ENCODE results near the gene DCDC2C. TPM values are rescaled to one million over a fixed set of nuclear protein-coding genes. Genes with fewer than 3 reads are reported as not detected.

Gene DCDC2C
- total and polyA plus RNA-seq, 2 of the 4 experiments (the other 2 are of a cell fraction) = not detected

DNA sequence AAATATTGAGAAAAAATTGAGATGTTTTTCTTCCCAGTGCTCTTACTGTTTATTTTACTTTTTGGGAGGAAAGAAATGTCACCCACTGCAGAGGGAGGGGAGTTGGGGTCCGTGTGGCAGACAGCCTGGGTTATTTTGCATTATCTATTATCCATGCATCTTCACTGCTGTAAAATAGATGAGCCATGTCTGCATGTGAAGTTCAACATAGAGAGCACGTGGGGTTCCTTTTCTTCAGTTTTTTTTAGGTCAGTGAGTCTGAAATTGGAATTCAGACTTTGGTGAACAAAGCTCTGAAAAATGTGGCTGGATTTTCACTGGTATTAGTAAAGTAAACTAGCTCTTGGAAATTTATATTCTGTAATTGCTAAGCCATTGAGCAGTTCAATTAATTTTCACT is 2.4 kb downstream of the DCDC2C start:
- dilution Hi-C loops (cut with HindIII; ENCODE audit: low sequenced_read_pairs, unreplicated experiment) (no loop called here), in situ Hi-C loops (cut with MboI; ENCODE audit: low sequenced_read_pairs) (no loop called here), intact Hi-C loops (cut with micrococcal nuclease) (no loop called here)
- peak; percentile 69; the same call in 1 of the 2 replicates for TF ChIP-seq USF2 (IDR thresholded peaks at IDR 0.05; ENCODE audit: low read depth, low read length)
- no peak for TF ChIP-seq MXI1 (IDR thresholded peaks at IDR 0.05; ENCODE audit: borderline replicate concordance, low read depth, low read length)
- no peak for TF ChIP-seq RCOR1 (IDR thresholded peaks at IDR 0.05; ENCODE audit: insufficient replicate concordance, low read length)
- no peaks in the 10 kb centered on the region; the same call in 1 of the 2 replicates for H3K9me3 ChIP-seq (ENCODE audit: control insufficient read depth, insufficient read depth, low read length)
- ChIA-PET CTCF (interaction anchor here (1.2 kb wide), 1 partner anchor 22 kb away, joined by 3 read pairs; no protein-coding TSS in a partner anchor), POLR2A (ENCODE audit: unreplicated experiment) (no interaction called here)
- peaks cover 5% of the 10 kb centered on the region for H3K4me1 ChIP-seq (ENCODE audit: control insufficient read depth, insufficient read depth, low read length)
- H2AFZ ChIP-seq (replicated peaks; ENCODE audit: low read length, poor library complexity) = no peak overlapping the region
- ATAC-seq (ENCODE audit: low read depth) (peak; percentile 69), DNase-seq (peak; percentile 24)
- no peak overlapping the region for H3K4me3 ChIP-seq (ENCODE audit: insufficient read depth, low read depth, low read length)
- peaks cover 15% of the 10 kb centered on the region for H3K27me3 ChIP-seq (ENCODE audit: control insufficient read depth, insufficient read depth, low read length)
- no peak overlapping the region for H3K9ac ChIP-seq (ENCODE audit: low read depth, low read length)
- no peak overlapping the region for H3K4ac ChIP-seq (ENCODE audit: low read depth, low read length)
- peak overlapping the region; percentile 68; the same call in 1 of the 2 replicates for H3K27ac ChIP-seq (ENCODE audit: insufficient read depth, low read length)
- H3K4me2 ChIP-seq (ENCODE audit: low read depth, low read length) = peak overlapping the region; percentile 15; the same call in 1 of the 2 replicates
- no TSS peak for BruUV-seq (replicated peaks)
- 0 out of 2 replicates have a peak overlapping the region, but pooled peaks have one; percentile 6 for H3K18ac ChIP-seq (ENCODE audit: low read depth, low read length)
- H2BK120ac ChIP-seq (ENCODE audit: low read depth, low read length) = no peak overlapping the region
- no peak overlapping the region for H4K5ac ChIP-seq (ENCODE audit: low read depth, low read length)
- H3K23ac ChIP-seq (ENCODE audit: low read depth, low read length) = no peak overlapping the region
- H3K56ac ChIP-seq (ENCODE audit: extremely low read depth, insufficient read depth, low read length) = no peak overlapping the region
- H2BK15ac ChIP-seq (ENCODE audit: low read depth, low read length) = no peak overlapping the region
- no peak overlapping the region for H2AK9ac ChIP-seq (replicated peaks; ENCODE audit: low read depth, low read length, poor library complexity)
- no CpG with 5 or more reads among the region's 2 CpGs for WGBS, 2 experiments (ENCODE audit: extremely low coverage in 2 of 2, insufficient read length in 1 of 2)
- no peak overlapping the region for H2AK5ac ChIP-seq (ENCODE audit: low read depth, low read length)
- no peaks in the 10 kb centered on the region for H3K36me3 ChIP-seq (ENCODE audit: control insufficient read depth, insufficient read depth, low read length)
- no peaks in the 10 kb centered on the region for H3K9me1 ChIP-seq (ENCODE audit: insufficient read depth, low read length)
- H4K91ac ChIP-seq (ENCODE audit: insufficient read depth, low read depth, low read length) = no peak overlapping the region
- H2BK5ac ChIP-seq (ENCODE audit: low read depth, low read length, poor library complexity, severe bottlenecking) = no peak overlapping the region
- no peaks in the 10 kb centered on the region for H3K79me1 ChIP-seq (ENCODE audit: low read depth in 1 of 2, low read length in 2 of 2)
- no peak overlapping the region for H3K14ac ChIP-seq (replicated peaks; ENCODE audit: low read depth, low read length)
- no peak overlapping the region for H2BK20ac ChIP-seq (ENCODE audit: low read depth, low read length)
- H4K20me1 ChIP-seq (ENCODE audit: insufficient read depth, low read length) = no peaks in the 10 kb centered on the region
- H4K8ac ChIP-seq (ENCODE audit: low read depth in 2 of 2, low read length in 2 of 2) = no peak overlapping the region
